ENCODE measurements around the gene DPH2. TPM values are rescaled to one million over a fixed set of nuclear protein-coding genes. Genes with fewer than 3 reads are reported as not detected.

Gene DPH2
- total RNA-seq, 2 experiments from 2014 or later = 28.6 to 42.1 TPM

- no peak for DNase-seq (ENCODE audit: low spot score)
- intact Hi-C loops (cut with micrococcal nuclease; ENCODE audit: unreplicated experiment) = no loop called here
- no peaks in the 10 kb centered on the region for H3K79me2 ChIP-seq (ENCODE audit: insufficient read depth, low read depth, low read length)
- no peak overlapping the region for H3K27ac ChIP-seq (ENCODE audit: low read depth, low read length, poor library complexity, severe bottlenecking)
- ChIA-PET CTCF (ENCODE audit: unreplicated experiment) (no interaction called here), POLR2A (no interaction called here)
- no peaks in the 10 kb centered on the region for H3K9me2 ChIP-seq (ENCODE audit: insufficient read depth, low read length)
- peaks cover 29% of the 10 kb centered on the region; the same call in 1 of the 2 replicates for H3K36me3 ChIP-seq (ENCODE audit: insufficient read depth, low read length)
- H3K9me3 ChIP-seq (ENCODE audit: low read length) = no peaks in the 10 kb centered on the region
- TF ChIP-seq CTCF (conservative IDR thresholded peaks at IDR 0.05; ENCODE audit: low read length) = no peak
- no peak for TF ChIP-seq EZH2phosphoT487 (IDR thresholded peaks at IDR 0.05; ENCODE audit: borderline replicate concordance, low read depth, low read length)
- H3K4me1 ChIP-seq (ENCODE audit: insufficient read depth, low read length, poor library complexity, severe bottlenecking) = no peaks in the 10 kb centered on the region
- no peaks in the 10 kb centered on the region; the same call in 1 of the 2 replicates for H4K20me1 ChIP-seq (ENCODE audit: insufficient read depth, low read length)
- BruUV-seq (replicated peaks) = no TSS peak
- H3K4me2 ChIP-seq (ENCODE audit: low read length) = no peak overlapping the region
- no peak overlapping the region for H2AFZ ChIP-seq (ENCODE audit: low read length)
- H3K4me3 ChIP-seq (ENCODE audit: low read depth, low read length, poor library complexity, severe bottlenecking) = no peak overlapping the region
These were observed 9.0 kb upstream of the DPH2 start for GRCh38 chr1:43960798-43961197.

DNA sequence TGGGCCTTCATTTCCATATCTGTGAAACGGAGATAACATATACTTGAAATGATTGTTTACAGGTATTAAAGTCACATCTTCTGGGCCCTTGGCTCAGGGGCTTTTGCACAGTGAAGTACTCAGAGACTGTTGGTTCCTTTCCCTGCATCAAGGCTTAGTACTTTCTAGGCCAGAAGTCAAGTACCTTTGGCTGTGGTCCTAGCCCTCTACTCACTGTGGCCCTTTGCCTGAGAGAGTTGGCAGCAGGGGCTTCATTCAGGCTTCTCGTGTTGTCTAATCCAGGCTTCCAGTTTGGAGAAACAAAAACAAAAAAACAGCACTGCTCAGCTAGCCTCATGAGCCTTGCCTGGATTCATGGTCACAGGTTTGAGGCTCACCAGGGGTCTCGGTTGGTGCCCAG is 8.1 kb upstream of the DPH2 start:
- H3K27ac ChIP-seq (ENCODE audit: low read depth, low read length, poor library complexity, severe bottlenecking) = no peak overlapping the region
- H3K4me1 ChIP-seq (ENCODE audit: insufficient read depth, low read length, poor library complexity, severe bottlenecking) = no peaks in the 10 kb centered on the region
- no peaks in the 10 kb centered on the region for H3K9me2 ChIP-seq (ENCODE audit: insufficient read depth, low read length)
- H2AFZ ChIP-seq (ENCODE audit: low read length) = no peak overlapping the region
- H4K20me1 ChIP-seq (ENCODE audit: insufficient read depth, low read length) = no peaks in the 10 kb centered on the region; the same call in 1 of the 2 replicates
- no peaks in the 10 kb centered on the region for H3K9me3 ChIP-seq (ENCODE audit: low read length)
- no peaks in the 10 kb centered on the region for H3K79me2 ChIP-seq (ENCODE audit: insufficient read depth, low read depth, low read length)
- intact Hi-C loops (cut with micrococcal nuclease; ENCODE audit: unreplicated experiment) = no loop called here
- ChIA-PET CTCF (ENCODE audit: unreplicated experiment) (no interaction called here), POLR2A (no interaction called here)
- peaks cover 24% of the 10 kb centered on the region; the same call in 1 of the 2 replicates for H3K36me3 ChIP-seq (ENCODE audit: insufficient read depth, low read length)
- no peak for TF ChIP-seq EZH2phosphoT487 (IDR thresholded peaks at IDR 0.05; ENCODE audit: borderline replicate concordance, low read depth, low read length)
- no peak for TF ChIP-seq CTCF (conservative IDR thresholded peaks at IDR 0.05; ENCODE audit: low read length)
- H3K4me2 ChIP-seq (ENCODE audit: low read length) = no peak overlapping the region
- H3K4me3 ChIP-seq (ENCODE audit: low read depth, low read length, poor library complexity, severe bottlenecking) = no peak overlapping the region
- BruUV-seq (replicated peaks) = no TSS peak
- no peak for DNase-seq (ENCODE audit: low spot score)

DNA sequence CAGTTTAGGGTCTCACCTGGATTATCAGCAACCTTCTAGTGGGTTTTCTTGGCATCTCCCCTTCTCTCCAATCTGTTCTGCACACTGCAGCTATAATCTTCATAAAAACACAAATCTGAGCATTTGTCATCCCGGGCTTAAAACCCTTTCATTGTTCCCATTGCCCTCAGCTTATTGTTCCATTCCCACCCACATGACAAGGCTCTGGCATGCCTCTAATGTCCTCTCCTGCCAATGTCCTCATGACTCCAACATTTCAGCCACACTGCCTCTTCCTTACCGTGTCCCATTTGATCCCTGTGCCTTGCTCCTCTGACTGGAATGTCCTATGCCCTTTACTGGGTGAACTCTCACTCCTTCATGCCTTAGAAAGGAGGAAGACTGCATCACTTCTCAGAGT is 7.5 kb upstream of the DPH2 start:
- CTCF ChIA-PET (ENCODE audit: unreplicated experiment) = no interaction called here
- no peak overlapping the region for H3K4me3 ChIP-seq (ENCODE audit: low read depth, low read length, poor library complexity, severe bottlenecking)
- H2AFZ ChIP-seq (ENCODE audit: low read length) = no peak overlapping the region
- H3K4me2 ChIP-seq (ENCODE audit: low read length) = no peak overlapping the region
- no peaks in the 10 kb centered on the region for H3K79me2 ChIP-seq (ENCODE audit: insufficient read depth, low read depth, low read length)
- H3K27ac ChIP-seq (ENCODE audit: low read depth, low read length, poor library complexity, severe bottlenecking) = no peak overlapping the region
- POLR2A ChIA-PET = no interaction called here
- H3K9me3 ChIP-seq (ENCODE audit: low read length) = no peaks in the 10 kb centered on the region
- intact Hi-C loops (cut with micrococcal nuclease; ENCODE audit: unreplicated experiment) = no loop called here
- H3K9me2 ChIP-seq (ENCODE audit: insufficient read depth, low read length) = no peaks in the 10 kb centered on the region
- no peaks in the 10 kb centered on the region for H3K4me1 ChIP-seq (ENCODE audit: insufficient read depth, low read length, poor library complexity, severe bottlenecking)
- no peak for TF ChIP-seq EZH2phosphoT487 (IDR thresholded peaks at IDR 0.05; ENCODE audit: borderline replicate concordance, low read depth, low read length)
- no peak for TF ChIP-seq CTCF (conservative IDR thresholded peaks at IDR 0.05; ENCODE audit: low read length)
- H4K20me1 ChIP-seq (ENCODE audit: insufficient read depth, low read length) = no peaks in the 10 kb centered on the region; the same call in 1 of the 2 replicates
- peaks cover 17% of the 10 kb centered on the region; the same call in 1 of the 2 replicates for H3K36me3 ChIP-seq (ENCODE audit: insufficient read depth, low read length)
- no peak for DNase-seq (ENCODE audit: low spot score)
- no TSS peak for BruUV-seq (replicated peaks)

Measured in OCI-LY7 (cell line).